ENCODE results near the gene ISYNA1. TPM values are rescaled to one million over a fixed set of nuclear protein-coding genes. Genes with fewer than 3 reads are reported as not detected.

Gene ISYNA1
- polyA plus RNA-seq, 1 experiment, result 27.0 TPM

DNA sequence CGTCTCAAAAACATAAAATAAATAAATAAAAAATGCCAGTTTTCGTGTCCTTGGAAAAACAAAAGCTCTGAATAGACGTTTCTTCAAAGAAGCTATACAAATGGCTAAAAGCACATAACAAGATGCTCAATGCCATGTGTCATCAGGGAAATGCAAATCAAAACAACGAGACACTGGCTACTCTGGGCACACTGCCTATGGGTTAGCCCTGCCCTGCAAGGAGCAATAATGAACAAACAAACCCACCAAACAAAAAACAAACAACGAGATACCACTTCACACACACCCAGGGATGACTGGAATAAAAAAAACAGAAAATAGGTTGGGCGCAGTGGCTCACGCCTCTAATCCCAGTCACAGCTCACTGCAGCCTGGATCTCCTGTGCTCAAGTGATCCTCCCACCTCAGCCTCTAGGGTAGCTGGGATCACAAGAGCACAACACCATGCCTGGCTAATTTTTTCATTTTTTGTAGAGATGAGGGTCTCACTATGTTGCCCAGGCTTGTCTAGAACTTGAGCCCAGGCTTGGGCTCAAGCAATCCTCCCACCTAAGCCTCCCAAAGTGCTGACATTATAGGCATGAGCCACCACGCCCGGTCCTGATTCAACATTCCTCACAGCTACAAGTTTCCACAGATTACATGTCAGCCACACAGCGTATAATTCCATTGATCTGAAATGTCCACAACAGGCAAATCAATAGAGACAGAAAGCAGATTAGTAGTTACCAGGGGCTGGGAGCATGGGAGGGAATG is 15.5 kb upstream of the ISYNA1 start:
- ChIA-PET POLR2A (no interaction called here), CTCF (interaction anchor here (0.7 to 3.9 kb wide), 11 partner anchors 8 to 395 kb away, joined by 3 to 11 read pairs (median 5); no protein-coding TSS in a partner anchor)
- Histone ChIP-seq H3K36me3 (ENCODE audit: control insufficient read depth, insufficient read depth, low read length) (peaks cover 48% of the 10 kb centered on the region), H3K4me3 (ENCODE audit: low read depth, low read length) (no peak overlapping the region), H3K27me3 (ENCODE audit: control insufficient read depth, insufficient read depth, low read length) (no peaks in the 10 kb centered on the region)
- no peak for DNase-seq (ENCODE audit: low read depth)
- TF ChIP-seq, protein P1, sequence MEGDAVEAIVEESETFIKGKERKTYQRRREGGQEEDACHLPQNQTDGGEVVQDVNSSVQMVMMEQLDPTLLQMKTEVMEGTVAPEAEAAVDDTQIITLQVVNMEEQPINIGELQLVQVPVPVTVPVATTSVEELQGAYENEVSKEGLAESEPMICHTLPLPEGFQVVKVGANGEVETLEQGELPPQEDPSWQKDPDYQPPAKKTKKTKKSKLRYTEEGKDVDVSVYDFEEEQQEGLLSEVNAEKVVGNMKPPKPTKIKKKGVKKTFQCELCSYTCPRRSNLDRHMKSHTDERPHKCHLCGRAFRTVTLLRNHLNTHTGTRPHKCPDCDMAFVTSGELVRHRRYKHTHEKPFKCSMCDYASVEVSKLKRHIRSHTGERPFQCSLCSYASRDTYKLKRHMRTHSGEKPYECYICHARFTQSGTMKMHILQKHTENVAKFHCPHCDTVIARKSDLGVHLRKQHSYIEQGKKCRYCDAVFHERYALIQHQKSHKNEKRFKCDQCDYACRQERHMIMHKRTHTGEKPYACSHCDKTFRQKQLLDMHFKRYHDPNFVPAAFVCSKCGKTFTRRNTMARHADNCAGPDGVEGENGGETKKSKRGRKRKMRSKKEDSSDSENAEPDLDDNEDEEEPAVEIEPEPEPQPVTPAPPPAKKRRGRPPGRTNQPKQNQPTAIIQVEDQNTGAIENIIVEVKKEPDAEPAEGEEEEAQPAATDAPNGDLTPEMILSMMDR (IDR thresholded peaks at IDR 0.05; ENCODE audit: insufficient read depth, low read depth, low read length), result no peak

DNA sequence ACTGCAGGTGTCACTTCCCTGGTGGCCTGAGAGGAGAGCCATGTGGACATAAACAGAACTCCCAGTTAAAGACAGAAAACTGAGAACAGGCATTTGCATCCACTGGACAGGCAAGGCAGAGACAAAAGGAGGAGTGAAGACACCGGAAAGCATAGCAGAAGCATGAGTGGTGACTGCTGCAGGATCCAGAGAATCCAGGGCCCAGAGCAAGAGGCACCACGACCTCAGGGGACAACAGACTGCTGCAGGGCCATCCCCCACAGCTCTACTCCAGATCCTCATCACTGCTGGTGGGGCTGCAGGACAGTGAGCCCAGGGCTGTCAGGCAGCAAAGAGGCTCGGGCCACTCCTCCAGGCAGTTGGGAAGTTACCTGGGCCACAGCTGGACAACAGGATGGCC is 14.5 kb upstream of the ISYNA1 start:
- TF ChIP-seq, protein P1 (IDR thresholded peaks at IDR 0.05; ENCODE audit: insufficient read depth, low read depth, low read length), result no peak
- Histone ChIP-seq H3K36me3 (ENCODE audit: control insufficient read depth, insufficient read depth, low read length) (peaks cover 44% of the 10 kb centered on the region), H3K27me3 (ENCODE audit: control insufficient read depth, insufficient read depth, low read length) (no peaks in the 10 kb centered on the region), H3K4me3 (ENCODE audit: low read depth, low read length) (no peak overlapping the region)
- DNase-seq (ENCODE audit: low read depth), result no peak
- ChIA-PET POLR2A (no interaction called here), CTCF (interaction anchor here (0.7 to 5.2 kb wide), 13 partner anchors 8 to 395 kb away, joined by 3 to 57 read pairs (median 5); partner anchors contain the start of gene REX1BD)

DNA sequence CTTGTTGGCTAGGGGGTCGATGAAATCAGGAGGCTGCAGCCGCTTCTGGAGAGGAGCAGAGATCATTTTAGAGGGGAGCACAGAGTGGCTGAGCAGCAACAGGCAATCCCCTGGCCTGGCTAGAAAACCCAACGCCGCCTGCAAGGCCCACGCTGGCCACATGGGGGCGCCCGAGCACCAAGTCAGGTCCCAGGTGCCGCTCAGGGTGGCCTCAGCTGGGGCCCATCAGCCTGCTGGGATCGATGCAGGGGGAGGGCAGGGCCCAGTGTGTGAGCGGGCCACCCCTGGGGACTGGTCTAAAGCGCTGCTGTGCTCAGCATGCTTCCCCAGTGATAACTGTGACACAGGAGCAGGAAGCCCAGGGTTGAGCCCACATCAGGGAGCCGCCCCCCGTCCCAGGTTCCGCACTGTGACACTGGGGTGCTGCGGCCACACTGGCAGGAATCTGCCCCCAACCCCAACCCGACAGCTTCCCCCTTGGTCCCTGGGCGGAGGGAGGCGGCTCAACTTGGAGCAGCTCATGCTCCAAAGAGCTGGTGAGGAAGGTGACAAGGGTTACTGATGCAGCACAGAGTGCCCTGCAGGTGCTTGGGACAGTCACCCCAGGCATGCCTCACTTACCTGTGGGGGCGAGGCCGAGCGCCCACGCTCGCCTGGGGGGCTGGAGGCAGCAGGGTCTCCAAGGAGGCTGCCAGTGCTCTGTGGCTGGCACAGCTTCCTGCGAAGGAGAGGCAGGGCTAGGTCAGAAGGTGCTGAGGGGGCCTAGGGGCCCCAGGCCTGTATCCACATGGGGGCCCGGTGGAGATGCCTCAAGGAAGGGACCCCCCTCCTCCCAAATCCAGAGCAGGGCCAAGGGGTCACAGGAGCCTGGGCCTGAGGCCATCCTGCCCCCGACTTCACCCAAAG is 13.3 kb upstream of the ISYNA1 start:
- TF ChIP-seq, protein P1 (IDR thresholded peaks at IDR 0.05; ENCODE audit: insufficient read depth, low read depth, low read length), result peak; percentile 98
- POLR2A ChIA-PET, result no interaction called here
- CTCF ChIA-PET, result interaction anchor here (0.6 to 5.2 kb wide), 36 partner anchors 8 to 443 kb away, joined by 3 to 57 read pairs (median 4); partner anchors contain the start of genes ELL, KXD1 and REX1BD
- Histone ChIP-seq H3K27me3 (ENCODE audit: control insufficient read depth, insufficient read depth, low read length) (no peaks in the 10 kb centered on the region), H3K36me3 (ENCODE audit: control insufficient read depth, insufficient read depth, low read length) (peaks cover 51% of the 10 kb centered on the region), H3K4me3 (ENCODE audit: low read depth, low read length) (no peak overlapping the region)
- DNase-seq (ENCODE audit: low read depth), result no peak

DNA sequence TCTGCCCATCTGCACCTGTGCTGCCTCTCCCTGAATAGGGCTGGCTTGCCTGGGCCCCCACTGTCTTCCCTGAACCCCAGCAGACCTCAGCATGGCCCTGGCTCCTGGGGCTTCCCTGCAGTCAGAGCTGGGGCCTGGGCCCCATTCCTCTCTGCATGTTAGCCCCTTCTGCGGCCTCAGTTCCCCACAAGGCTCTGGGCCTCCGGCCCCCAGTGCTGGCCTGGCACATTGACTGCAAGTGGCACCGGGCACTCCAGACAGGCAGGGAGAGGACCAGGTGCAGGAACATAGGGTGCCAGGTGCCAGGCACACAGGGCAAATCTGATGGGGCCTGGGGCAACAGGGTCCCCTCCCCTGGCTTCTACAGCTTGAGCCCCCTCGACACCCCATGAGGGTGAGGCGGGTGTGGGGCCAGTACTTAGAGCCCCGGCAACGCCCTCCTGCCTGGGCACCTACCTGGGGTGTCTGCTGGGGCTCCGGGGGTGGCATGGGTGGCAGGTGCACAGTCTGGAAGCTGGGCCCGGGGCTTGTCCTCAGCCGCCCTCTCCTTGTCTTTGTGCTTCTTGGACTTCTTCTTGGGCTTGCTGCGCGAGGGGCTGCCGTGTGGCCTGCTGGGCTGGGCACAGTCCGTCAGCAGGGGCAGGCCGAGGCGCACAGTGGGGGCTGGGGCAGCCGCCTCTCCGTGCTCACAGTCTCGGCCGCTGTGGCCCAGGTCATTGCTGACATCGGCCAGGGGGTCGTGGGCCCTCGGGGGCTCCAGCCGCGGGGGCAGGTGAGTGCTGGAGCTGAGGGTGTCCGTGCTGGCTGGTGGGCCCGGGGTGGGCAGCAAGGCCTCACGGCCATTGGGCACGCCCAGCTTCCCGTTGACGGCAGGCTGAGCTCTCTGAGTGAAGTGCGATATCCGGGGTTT is 12.3 kb upstream of the ISYNA1 start:
- no peak for DNase-seq (ENCODE audit: low read depth)
- ChIA-PET CTCF (interaction anchor here (0.7 to 5.2 kb wide), 29 partner anchors 10 to 416 kb away, joined by 3 to 57 read pairs (median 5); partner anchors contain the start of genes ELL, KXD1 and REX1BD), POLR2A (no interaction called here)
- TF ChIP-seq, protein P1 (IDR thresholded peaks at IDR 0.05; ENCODE audit: insufficient read depth, low read depth, low read length), result no peak
- no peak overlapping the region for H3K4me3 ChIP-seq (ENCODE audit: low read depth, low read length)
- H3K27me3 ChIP-seq (ENCODE audit: control insufficient read depth, insufficient read depth, low read length), result no peaks in the 10 kb centered on the region
- peaks cover 56% of the 10 kb centered on the region for H3K36me3 ChIP-seq (ENCODE audit: control insufficient read depth, insufficient read depth, low read length)
